ENCODE data around the gene CTSK. TPM values are rescaled to one million over a fixed set of nuclear protein-coding genes. Genes with fewer than 3 reads are reported as not detected.
"Not testable (repeated sequence)": the region's sequence is repeated elsewhere in the genome, so short reads cannot be mapped to it uniquely, and the experiment has no call there.

Gene CTSK
- 7.0 TPM for total RNA-seq (ENCODE audit: insufficient read depth, low replicate concordance)

DNA sequence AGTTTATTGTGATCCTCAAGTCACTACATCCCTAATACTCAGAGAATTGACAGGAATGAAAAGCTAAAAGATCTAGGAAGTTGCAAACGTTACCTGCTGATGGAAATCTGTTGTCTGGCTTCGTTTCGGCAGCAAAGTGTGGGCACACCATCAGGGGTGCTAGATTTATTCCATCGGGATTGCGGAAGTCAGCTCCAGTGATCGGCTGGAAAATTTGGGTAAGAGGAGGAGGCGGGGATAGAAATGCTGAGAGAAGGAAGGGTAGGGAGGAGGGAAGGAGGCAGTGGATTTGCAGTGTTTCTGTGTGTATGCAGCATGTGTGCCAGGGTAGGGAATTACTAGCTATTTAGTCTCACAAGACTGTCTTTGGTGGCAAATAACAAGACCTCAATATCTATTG is at the start of gene CTSK:
CTSK (minus strand) TSS at position 140 of the 400 bp plus-strand sequence. CDS start 1,455 bp downstream, outside the sequence.
- peak; percentile 74 for DNase-seq (ENCODE audit: low spot score)

DNA sequence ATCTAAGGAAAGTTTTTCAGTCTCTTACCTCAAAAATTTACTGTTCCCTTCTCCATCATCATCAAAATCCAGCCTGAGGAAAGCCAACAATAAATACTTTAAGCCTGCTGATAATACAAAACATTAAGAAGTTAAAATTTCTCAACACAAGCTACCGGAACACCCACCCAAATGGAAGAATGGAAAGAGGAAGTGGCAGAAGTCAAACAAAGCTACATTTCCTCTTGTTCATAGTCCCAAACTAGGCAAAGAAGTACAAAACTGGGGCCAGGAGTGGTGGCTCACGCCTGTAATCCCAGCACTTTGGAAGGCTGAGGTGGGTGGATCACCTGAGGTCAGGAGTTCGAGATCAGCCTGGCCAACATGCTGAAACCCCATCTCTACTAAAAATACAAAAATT is 44.7 kb upstream of the CTSK start:
- not testable (repeated sequence) for DNase-seq (ENCODE audit: low spot score)

DNA sequence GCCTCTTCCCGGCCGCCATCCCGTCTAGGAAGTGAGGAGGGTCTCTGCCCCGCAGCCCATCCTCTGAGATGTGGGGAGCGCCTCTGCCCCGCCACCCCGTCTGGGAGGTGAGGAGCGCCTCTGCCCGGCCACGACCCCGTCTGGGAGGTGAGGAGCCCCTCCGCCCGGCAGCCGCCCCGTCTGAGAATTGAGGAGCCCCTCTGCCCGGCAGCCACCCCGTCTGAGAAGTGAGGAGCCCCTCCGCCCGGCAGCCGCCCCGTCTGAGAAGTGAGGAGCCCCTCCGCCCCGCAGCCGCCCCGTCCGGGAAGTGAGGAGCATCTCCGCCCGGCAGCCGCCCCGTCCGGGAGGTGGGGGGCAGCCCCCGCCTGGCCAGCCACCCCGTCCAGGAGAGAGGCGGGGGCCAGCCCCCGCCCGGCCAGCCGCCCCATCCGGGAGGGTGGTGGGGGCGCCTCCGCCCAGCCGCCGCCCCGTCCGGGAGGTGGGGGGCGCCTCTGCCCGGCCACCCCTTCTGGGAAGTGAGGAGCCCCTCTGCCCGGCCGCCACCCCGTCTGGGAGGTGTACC is 42.8 kb upstream of the CTSK start:
- not testable (repeated sequence) for DNase-seq (ENCODE audit: low spot score)

DNA sequence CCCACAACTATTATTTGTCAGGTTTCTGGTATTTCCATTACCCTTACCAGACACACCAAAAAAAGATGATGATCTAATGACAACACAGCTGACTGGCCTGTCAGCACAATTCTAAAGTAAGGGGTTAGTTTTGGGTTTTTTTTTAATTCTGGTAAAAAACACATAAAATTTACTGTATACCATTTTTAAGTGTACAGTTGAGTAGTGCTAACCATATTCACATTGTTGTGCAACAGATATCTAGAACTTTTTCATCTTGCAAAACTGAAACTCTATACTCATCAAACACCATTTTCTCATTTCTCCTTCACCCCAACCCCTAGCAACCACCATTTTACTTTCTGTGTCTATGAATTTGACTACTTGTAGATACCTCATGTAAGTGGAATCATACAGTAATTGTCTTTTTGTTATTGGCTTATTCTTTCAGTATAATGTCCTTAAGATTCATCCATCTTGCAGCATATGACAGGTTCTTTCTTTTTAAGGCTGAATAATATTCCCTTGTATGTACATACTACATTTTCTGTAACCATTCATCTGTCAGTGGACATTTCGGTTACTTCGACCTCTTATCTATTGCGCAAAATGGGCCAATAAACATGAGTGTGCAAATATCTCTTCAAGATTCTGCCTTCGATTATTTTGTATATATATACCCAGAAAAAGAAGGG is 38.5 kb upstream of the CTSK start:
- DNase-seq (ENCODE audit: low spot score), result no peak

DNA sequence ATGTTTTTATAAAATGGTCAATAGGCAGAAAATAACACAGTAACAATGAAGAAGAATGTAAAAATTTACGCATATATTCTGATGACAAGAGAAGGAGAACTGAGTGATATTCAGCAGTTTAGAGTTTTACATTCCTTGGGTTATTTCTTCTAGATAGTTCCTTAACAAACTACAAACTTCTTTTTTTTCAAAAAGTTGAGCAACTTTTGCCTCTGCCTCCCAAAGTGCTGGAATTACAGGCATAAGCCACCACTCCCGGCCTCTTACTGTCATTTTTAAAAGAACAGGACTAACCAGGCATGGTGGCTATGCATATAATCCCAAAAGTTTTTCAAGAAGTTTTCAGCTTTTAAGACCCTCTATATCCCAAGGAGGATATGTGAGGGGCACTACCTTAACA is 35.4 kb upstream of the CTSK start:
- DNase-seq (ENCODE audit: low spot score), result peak; percentile 18

DNA sequence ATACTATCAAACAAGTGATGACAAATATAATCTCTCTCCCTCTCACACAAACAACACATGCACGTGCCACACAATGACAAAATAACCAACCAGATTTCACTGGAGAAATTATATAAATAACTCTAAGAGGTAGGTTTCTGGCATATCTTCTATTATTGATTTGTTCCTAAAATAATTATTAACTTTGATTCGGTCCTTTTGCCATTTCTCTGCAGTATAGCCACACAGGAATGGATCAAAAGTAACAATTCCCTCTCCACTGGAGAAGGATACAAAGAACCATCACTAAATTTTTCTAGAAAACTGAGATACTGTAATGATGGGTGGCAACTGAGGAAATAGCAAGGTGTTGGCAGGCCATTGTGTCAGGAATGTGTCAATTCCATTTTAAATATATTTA is 34.9 kb upstream of the CTSK start:
- DNase-seq (ENCODE audit: low spot score), result no peak

DNA sequence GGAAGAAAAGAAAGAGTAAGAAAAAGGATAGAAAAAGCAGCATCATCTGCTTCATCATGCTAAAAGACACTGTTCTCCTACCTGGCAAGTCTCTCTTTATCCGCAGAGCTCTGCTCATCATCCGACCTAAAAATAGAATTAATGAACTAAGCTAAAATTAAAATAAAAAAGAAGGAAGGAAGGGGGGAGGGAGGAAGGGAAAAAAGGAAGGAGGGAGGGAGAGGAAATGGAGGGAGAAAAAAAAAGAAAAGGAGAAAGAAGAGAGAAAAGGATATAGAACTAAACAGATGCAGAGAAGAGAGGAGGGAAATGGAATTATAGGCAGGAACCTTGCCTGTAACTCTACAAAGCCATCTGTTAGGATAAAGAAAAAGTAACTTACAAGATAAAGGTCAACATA is 34.3 kb upstream of the CTSK start:
- DNase-seq (ENCODE audit: low spot score), result no peak

DNA sequence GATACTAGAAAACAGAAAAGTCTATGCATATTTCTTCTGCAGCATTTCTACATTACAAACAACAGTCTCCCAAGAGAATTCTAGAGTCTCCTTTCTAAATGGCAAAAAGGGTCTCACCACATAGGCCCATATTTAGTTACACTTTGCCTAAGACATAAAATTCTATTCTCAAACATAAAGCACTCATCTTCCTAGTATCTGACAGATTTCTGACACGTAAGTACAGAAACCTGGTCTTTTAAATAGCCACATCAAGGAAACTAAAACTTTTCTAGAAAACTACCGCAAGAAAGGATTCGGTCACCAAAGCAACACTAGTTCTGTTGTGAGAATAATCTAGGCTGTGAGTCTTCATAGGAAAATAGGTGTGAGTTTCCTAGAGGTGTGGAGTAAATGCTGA is 33.6 kb upstream of the CTSK start:
- no peak for DNase-seq (ENCODE audit: low spot score)

DNA sequence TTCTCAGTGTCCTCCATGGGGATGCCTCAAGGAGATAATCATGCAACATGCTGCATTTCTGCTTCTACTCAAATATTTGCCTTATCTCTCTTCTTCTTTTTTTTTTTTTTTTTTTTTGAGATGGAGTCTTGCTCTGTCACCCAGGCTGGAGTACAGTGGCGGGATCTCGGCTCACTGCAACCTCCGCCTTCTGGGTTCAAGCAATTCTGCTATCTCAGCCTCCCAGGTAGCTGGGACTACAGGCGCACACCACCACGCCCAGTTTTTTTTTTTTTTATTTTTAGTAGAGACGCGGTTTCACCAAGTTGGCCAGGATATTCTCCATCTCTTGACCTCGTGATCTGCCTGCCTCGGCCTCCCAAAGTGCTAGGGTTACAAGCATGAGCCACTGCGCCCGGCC is 32.8 kb upstream of the CTSK start:
- DNase-seq (ENCODE audit: low spot score), result not testable (repeated sequence)

DNA sequence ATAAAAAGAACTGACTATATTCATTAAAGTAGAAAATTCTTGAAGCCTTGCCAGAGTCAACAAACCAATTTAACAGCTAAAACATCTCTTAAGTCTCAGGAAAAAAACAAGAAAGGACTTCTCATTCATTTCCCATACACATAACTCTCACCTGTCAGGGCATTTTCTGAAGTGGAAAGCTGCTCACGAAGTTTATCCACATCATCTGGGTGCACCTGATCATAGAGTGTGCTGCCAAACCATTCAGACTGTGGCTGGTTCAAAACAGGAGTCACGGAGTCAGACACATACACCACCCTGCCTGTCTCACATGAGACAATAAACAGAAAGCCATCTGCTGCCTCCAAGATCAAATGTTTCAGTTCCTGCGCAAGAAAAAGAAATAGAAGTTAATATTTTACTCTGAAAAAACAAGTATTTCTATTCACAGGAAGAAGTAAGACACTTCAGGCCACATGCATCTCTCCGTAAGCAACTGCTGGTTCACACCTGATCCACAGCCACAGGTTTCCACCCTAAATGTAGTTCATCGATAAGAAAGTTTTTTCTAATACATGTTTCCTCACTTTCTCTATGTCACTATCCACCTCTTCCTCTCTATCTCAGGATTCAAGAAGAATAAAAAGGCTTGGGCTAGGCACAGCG is 28.2 kb upstream of the CTSK start:
- no peak for DNase-seq (ENCODE audit: low spot score)

DNA sequence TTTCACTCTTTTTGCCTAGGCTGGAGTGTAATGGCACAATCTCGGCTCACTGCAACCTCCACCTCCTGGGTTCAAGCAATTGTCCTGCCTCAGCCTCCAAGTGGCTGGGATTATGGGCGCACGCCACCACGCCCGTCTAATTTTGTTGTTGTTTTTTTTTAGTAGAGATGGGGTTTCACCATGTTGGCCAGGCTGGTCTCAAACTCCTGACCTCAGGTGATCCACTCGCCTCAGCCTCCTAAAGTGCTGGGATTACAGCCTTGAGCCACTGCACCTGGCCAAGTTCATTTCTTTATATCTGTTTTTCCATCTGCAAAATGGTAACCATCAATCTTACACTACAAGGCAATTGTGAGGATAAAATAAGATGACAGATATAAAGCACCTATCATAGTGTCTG is 25.9 kb upstream of the CTSK start:
- not testable (repeated sequence) for DNase-seq (ENCODE audit: low spot score)

DNA sequence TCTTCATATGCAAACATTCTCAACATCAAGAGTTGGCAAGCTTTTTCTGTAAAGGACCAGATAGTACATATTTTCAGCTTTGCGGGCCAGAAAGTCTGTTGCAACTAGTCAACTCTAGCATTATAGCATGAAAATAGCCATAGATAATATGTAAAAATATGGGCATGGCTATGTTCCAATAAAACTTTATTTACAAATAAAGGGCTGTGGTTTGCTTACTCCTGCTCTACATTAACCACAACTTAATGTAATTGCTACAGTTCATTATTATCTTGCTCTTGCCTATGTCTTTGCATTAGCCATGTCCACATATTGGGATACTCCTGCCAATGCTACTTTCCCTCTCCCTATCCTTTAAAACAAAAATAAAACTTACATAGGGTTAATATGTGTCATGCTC is 24.5 kb upstream of the CTSK start:
- no peak for DNase-seq (ENCODE audit: low spot score)

DNA sequence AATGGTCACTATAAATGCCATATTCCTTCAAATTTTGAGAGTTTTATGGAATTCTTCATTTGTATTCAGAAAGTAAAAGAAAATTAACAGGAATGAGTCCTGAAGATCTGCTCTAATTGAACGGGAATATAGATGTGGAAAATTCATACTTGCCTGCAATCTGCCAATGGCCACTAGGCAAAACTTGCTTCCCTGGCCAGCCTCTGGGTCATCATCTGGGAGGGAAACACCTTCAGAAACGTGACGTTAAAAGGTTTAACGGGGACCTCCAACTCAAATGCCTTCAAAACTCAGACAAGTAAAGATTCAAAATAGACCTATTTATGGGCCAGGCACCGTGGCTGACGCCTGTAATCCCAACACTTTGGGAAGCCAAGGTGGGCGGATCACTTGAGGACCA is 21.7 kb upstream of the CTSK start:
- DNase-seq (ENCODE audit: low spot score), result no peak

DNA sequence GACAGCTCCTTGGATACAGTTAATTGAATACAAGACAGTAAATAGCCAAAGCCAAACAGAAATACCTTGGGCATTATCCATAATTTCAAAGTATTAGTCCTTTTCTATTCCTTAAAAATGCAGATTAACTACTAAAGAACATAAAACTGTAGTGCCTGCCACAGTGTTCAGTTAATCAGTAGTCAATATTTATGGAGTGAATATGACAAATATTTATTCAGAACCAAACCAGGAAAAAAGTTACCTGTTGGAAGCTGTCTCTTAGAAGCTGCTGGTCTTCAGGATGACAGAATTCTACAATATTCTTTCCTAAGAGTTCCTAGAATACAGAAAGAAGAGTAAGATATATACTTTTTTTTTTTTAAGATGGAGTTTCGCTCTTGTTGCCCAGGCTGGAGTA is 18.2 kb upstream of the CTSK start:
- no peak for DNase-seq (ENCODE audit: low spot score)

DNA sequence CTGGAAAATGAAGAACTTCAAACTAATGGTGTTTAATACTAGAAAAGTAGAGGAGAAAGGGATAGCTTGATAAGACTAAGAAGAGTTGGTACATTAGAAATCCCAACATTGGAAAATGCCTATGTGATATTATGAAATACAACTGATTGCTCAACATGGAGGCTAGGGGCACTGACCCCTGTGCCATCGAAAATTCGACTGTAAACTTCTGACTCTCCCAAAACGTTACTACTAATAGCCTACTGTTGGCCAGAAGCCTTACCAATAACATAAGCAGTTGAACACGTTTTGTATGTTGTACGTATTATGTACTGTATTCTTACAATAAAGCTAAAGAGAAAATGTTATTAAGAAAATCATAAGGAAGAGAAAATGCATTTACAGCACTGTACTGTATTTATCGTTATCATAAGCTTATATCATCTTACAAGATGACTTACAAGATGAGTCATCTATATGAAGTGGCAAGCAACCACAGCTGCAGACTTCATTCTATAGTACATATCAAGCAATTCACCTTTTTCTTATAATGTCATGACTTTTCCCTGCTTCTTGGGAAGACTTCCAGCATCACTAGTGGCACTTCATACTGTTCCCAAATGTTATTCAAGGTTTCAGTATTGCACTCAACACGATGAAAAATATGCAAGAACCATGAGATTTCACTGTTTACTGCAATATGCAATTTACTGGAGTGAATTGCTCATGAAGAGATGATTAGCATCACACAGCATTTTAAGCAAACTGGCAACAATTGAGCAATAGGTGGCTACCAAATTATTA is 12.9 kb upstream of the CTSK start:
- no peak for DNase-seq (ENCODE audit: low spot score)

DNA sequence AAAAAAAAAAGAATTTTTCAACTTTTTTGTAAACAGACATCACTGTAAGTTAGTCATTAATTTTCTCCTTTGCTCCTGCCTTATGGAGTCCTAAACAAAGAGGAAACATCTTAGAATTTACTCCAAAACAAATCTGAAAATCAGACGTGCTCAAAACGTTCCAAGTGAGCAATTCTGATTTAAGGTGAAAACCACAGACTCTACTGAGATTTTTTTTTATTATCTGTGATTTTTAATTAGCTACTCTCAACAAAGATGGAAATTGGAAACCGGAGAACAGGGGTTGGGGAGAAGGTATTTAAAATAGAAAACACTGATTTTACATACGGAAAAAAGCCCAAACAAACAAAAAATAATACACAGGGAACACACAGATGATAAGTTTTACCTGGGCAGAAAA is 7.8 kb upstream of the CTSK start:
- no peak for DNase-seq (ENCODE audit: low spot score)

DNA sequence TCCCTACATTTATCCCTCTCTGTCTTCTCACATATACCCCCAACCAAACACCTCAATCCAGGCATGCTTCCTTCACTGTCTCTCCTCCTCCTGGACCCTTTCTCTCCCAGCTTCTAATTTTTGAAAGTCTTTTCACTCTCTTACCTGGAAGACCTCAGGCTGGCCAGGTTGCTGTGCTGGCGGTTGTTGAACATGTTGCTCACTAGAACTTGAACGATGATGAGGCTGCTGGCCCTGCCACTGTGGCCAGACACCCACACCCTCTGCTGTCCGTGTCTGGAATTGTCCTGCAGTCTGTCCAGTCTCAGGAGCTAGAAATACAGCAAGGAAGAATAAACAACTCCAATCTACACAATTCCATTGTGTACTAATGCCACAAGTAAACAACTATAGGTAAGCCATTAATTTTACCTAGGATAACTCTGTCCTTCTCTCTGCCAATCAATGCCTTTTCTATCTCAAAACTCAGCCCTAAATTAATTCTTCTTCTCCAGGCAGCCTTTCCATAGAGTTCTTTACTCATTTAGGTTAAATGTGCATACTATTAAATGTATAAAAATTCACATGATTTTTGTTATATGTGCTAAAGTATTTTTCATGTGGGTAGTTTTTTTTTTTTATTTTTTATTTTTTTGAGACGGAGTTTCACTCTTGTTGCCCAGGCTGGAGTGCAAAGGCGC is 5.1 kb upstream of the CTSK start:
- DNase-seq (ENCODE audit: low spot score), result peak; percentile 48

DNA sequence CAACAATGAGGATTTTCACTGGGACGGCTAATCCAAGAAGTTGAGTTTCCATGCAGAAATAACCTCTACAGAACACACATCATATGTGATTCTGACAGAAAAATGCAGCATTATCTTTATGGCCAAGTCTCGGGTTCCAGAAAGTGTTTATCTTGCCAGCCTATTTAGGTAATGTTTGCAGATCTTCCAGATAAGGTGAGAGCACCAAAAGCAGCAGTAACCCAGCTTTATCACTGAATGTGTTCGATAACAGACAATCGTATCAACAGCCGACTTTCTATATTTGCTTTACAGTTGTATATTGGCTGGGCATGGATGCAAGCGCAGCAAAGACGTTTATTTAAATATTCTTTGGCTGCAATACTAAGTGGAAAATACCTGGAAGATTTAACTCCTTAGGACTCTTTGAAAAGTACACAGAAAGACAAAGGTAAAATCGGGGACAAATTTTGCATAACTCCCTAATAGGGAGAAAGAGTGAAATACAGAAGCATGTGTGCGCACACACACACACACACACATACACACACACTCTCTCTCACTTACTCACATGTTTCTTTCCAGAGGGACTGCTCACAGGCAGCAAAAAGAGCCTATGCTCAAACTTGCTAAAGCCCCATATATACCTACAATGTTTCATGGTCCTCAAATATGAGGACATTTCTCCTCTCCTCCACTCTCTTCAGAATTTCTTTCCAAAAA is 3.0 kb upstream of the CTSK start:
- no peak for DNase-seq (ENCODE audit: low spot score)

DNA sequence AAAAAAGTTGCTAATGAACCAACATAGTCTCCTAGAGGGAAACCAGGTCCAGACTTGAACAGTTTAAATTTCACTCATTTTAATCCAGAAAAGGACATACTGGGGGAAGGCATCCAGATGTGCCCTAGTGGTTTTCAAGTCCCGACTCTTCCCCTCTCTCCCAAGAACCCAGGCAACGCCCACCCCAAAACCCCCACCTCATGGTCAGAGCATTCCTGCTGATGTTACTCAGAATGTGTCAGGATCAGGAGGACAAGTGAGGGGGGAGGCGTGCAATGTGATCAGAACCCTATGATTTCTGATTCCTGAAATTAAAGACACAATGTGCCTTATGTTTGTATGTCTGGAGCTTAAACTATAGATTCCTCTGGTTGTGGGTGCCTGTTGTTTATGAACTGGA is 1.6 kb upstream of the CTSK start:
- DNase-seq (ENCODE audit: low spot score), result no peak

DNA sequence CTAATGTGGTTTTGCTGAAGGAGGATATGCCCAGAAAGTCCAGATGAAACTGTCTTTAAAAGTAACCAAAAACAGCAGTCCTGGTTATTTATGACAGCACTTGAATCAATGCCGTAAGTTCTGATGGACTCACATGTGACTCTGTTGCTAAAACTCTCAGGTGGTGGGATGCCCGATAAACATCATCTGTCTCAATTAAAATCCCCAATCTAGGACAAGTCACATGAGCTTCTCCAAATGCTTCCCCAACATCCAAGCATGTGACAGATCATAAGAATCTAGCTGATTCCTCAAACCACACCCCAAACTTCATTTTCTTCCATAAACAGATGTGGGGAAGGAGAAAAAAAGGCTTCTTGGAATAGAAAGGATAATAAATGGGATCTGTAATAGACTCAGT is 786 bp upstream of the CTSK start:
- peak; percentile 22 for DNase-seq (ENCODE audit: low spot score)

Measured in umbilical cord (tissue), 2 donors.